GM18519 (cell line): Measurements from ENCODE around the gene ZNF609.
"Not testable (repeated sequence)": the region's sequence is repeated elsewhere in the genome, so short reads cannot be mapped to it uniquely, and the experiment has no call there.

Experiments
- ATAC-seq: cut with Tn5 transposase; IDR thresholded peaks from one replicate; pipeline ENCODE4 v1.9.1; 2021; ENCODE audit warnings: mild to moderate bottlenecking, moderate library complexity; ENCODE audit not compliant: unreplicated experiment, low FRiP score

The ZNF609 gene

GRCh38 chr15:64454282-64454681 lies 6.1 kb upstream of the ZNF609 start:
- ATAC-seq, result no peak

DNA sequence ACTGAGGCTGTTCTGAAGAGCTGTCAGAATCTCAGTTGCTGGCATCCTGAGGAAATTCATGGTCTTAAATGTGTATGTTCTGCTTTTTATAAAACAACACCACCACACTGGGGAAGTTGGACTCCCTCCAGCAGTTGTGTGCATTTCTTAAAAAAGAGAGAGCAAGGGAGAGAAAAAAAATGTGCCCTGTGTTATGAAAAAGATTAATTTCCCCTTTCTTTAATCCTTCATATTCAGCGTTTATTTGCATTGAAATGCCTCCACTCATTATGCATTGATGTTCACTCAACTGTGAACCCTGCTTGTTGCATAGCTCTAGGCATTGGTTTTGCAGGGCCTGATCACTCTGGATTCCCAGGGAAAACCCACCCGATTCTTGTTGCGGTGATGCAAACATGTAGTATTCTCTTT lies 4.4 kb upstream of the ZNF609 start:
- ATAC-seq, result no peak

DNA sequence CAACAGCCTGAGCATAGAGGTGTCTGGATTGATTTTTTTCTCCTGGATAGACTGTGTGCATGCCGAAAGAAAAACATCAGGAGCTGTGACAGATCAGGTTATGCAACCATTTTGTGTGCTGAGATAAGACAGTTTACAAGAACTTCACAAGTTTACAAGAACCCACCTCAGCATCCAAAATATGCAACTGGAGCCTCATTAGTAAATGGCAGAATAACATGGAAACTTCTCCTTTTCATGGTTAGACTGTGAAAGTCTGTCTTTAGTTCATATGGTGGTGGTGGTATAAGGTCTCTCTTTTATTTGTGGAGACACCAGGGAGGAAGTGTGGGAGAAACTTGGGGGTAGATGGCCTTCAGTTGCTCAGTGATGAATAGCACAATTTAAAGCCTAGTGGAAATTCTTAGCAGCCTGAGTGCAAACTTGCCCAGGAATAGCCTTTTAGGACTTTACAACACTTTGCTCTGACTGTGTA lies 3.7 kb upstream of the ZNF609 start:
- no peak for ATAC-seq

GRCh38 chr15:64459066-64459781 lies 1.2 kb upstream of the ZNF609 start:
- ATAC-seq, result no peak

DNA sequence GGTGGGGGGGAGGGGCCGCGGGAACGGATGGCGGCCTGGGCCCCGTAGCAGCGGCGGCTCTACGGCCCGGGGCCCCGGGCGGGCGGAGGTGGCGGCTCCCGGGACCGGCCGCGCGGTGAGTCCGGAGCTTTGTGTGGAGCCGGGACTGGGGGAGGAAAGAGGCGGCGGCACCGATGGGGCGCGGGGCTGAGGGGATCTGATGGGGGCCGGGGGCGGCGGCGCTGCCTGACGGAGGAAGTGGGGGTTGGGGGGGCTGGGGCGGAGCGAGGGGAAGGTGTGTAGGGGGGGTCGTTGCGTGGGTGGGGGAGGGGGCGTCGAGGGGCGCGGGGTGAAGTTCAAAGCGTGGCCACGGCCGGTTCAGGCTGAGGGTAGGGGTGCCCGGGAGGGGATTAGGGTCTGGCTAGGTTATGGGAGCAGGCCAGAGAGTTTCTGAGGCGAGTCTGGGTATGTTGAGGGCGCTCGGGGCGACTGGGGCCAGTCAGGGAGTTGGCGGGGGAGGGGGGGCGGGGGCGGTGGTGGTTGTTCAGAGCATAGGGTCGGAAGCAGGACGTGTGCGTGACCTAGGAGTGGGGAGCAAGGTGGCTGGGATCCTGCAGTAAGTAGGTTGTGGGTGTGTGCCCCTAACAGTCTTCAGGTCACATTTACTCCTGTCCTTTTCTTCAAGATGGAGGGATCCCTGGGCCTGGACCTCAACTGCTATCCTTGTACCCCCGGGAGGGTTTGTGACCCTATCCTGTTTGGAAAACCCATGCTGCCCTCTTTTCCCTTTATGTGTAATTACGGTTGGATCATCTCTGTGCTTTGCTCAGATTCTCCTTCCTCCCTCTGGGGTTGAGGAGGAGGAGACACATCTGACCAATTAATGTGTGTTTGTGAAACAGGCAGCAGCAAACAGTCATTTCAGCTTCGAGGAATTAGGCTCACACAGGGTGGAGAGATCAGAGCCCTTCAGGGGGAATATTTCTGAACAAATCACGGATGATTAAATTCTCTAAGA lies 644 bp downstream of the ZNF609 start:
- no peak for ATAC-seq

- ATAC-seq, result no peak
Observed at GRCh38 chr15:64461721-64462162, 1.4 kb downstream of the ZNF609 start.

DNA sequence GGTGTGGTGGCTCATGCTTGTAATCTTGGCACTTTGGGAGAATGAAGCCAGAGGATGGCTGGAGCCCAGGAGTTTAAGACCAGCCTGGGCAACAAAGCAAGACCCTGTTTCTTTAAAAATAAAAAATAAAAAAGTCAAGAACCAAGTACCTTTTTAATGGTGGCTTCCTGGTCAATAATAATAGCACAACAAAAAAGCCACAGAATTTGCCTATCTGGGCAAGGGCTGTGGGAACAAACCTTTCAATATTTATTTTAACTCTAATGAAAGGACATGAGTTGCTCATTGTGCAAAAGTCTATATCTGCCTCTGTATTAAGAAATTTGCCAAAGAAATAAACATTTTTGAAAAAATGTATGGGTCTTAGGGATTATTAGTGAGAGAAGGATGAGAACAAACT lies 2.1 kb downstream of the ZNF609 start:
- ATAC-seq, result no peak

GRCh38 chr15:64464276-64465005 lies 4.1 kb downstream of the ZNF609 start:
- no peak for ATAC-seq

DNA sequence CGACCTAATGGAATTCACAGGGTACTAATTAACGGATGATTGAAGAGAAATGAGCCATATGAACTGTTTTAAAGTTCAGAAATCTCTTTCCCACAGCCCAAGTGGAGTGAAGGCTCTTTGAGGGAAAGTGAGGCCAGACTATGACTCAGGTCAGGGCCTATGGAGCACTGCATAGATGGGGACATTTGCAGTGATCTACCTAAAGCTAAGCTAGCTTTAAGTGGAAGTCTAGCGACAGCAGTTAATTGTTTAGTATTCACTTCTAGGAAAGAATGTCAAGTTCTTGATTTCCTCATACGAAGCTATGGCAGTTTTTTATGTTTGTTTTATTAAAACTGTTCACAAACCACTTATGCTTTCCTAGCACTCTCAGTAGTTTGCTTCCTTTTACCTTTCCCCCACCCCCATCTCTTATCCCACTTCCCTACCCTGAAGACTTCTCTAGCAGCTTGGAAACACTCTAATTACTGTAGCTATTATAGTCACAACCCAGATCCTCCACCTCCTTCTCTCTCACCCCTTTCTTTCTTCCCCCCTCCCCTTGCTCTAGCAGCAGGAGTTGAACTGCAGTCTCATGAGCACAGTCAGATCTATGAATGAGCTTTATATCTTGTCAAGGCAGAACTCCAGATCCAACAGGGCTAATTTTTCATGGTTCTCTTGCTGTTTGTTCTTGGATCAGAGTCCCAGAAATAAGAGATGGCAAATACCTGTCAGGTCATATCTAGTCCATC lies 6.2 kb downstream of the ZNF609 start:
- ATAC-seq, result no peak

- ATAC-seq, result no peak
Observed at GRCh38 chr15:64472161-64472560, 11.8 kb downstream of the ZNF609 start.

GRCh38 chr15:64474846-64475245 lies 14.5 kb downstream of the ZNF609 start:
- no peak for ATAC-seq

- ATAC-seq, result no peak
Observed at GRCh38 chr15:64476550-64476949, 16.2 kb downstream of the ZNF609 start.

GRCh38 chr15:64478863-64479262 lies 18.5 kb downstream of the ZNF609 start:
- ATAC-seq, result no peak

GRCh38 chr15:64480891-64481290 lies 20.5 kb downstream of the ZNF609 start:
- no peak for ATAC-seq

- no peak for ATAC-seq
Observed at GRCh38 chr15:64483749-64484148, 23.4 kb downstream of the ZNF609 start.

GRCh38 chr15:64485796-64486195 lies 25.4 kb downstream of the ZNF609 start:
- no peak for ATAC-seq

- no peak for ATAC-seq
Observed at GRCh38 chr15:64490598-64491259, 30.4 kb downstream of the ZNF609 start.

DNA sequence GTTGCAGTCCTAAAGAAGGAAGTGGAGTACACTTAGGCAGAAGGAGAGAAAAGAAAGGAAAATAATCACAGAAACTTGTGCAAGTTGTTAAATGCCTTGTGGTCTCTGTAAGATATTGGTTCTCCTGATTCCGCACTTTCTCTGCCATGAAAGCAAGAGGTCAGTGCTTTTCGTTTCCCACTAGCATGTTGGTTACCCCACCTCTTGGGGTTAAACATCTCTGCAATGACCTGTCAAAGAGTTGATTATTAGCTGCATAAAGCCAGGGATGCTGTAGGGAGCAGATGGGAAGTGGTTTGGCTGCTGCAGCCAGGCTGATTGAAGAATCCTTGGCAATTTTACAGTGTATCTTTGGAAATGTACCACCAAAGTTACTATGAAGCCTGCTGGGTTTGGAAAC lies 33.3 kb downstream of the ZNF609 start:
- no peak for ATAC-seq

DNA sequence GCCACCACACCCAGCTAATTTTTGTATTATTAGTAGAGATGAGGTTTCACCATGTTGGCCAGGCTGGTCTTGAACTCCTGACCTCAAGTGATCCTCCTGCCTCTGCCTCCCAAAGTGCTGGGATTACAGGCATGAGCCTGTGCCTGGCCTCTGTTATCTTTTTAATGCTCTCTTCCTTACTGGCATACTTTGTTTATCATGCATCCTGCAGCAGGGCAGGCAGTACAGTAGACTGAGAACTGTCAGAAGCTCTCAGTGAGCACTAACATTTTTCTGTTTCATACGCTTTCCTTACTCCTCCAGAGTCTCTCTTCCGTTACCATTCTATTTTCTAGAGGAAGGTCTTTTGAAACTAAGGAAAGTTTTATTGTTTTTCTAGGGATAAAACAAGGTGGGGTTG lies 35.6 kb downstream of the ZNF609 start:
- ATAC-seq, result not testable (repeated sequence)
